Raji (cell line): ENCODE data around the gene CAD.

Source experiments
- POLR2A ChIP-seq: IDR thresholded peaks from 2 replicates; pipeline ENCODE4 v1.6.1; 2011; ENCODE audit warnings: low read depth, low read length, control low read depth; ENCODE audit not compliant: insufficient read depth

The CAD gene

GRCh38 chr2:27212626-27213471 is 4.3 kb upstream of the CAD start:
- no peak for TF ChIP-seq POLR2A

- TF ChIP-seq POLR2A = no peak
Observed at GRCh38 chr2:27214941-27215340, 2.2 kb upstream of the CAD start.

GRCh38 chr2:27216416-27217137 is 592 bp upstream of the CAD start:
- no peak for TF ChIP-seq POLR2A

GRCh38 chr2:27218614-27219013 is 1.4 kb downstream of the CAD start:
- no peak for TF ChIP-seq POLR2A

- TF ChIP-seq POLR2A = no peak
Observed at GRCh38 chr2:27219091-27219490, 1.9 kb downstream of the CAD start.

- TF ChIP-seq POLR2A = no peak
Observed at GRCh38 chr2:27220091-27220490, 2.9 kb downstream of the CAD start.

GRCh38 chr2:27221166-27221565 is 4.0 kb downstream of the CAD start:
- TF ChIP-seq POLR2A = no peak

- no peak for TF ChIP-seq POLR2A
Observed at GRCh38 chr2:27222407-27222806, 5.2 kb downstream of the CAD start.

GRCh38 chr2:27223416-27223815 is 6.2 kb downstream of the CAD start:
- no peak for TF ChIP-seq POLR2A

- TF ChIP-seq POLR2A = no peak
Observed at GRCh38 chr2:27225526-27225925, 8.4 kb downstream of the CAD start.

- TF ChIP-seq POLR2A = no peak
Observed at GRCh38 chr2:27227501-27227900, 10.3 kb downstream of the CAD start.

- no peak for TF ChIP-seq POLR2A
Observed at GRCh38 chr2:27231921-27232320, 14.8 kb downstream of the CAD start.

- no peak for TF ChIP-seq POLR2A
Observed at GRCh38 chr2:27233341-27233740, 16.2 kb downstream of the CAD start.

GRCh38 chr2:27236136-27236535 is 19.0 kb downstream of the CAD start:
- no peak for TF ChIP-seq POLR2A

GRCh38 chr2:27236626-27237025 is 19.5 kb downstream of the CAD start:
- TF ChIP-seq POLR2A = no peak

GRCh38 chr2:27237341-27237945 is 20.3 kb downstream of the CAD start:
- TF ChIP-seq POLR2A = no peak
